ENCODE measurements around the gene TMEM131L. TPM values are rescaled to one million over a fixed set of nuclear protein-coding genes. Genes with fewer than 3 reads are reported as not detected.

TMEM131L gene
- total and polyA plus RNA-seq, 4 experiments from 2014 or later = 20.8 to 65.6 (median 53.2) TPM

GRCh38 chr4:153534792-153535629 is 68.9 kb downstream of the TMEM131L start:
- H3K27me3 ChIP-seq (ENCODE audit: insufficient read depth, low read length) = no peaks in the 10 kb centered on the region
- peaks cover 97% of the 10 kb centered on the region for H3K4me1 ChIP-seq (ENCODE audit: insufficient read depth, low read length)
- ChIA-PET CTCF (ENCODE audit: partially characterized antibody) (interaction anchor here (0.7 to 7.3 kb wide), 17 partner anchors 9 to 189 kb away, joined by 3 to 46 read pairs (median 4); partner anchors contain the start of gene TMEM131L), POLR2A (ENCODE audit: partially characterized antibody) (interaction anchor here (0.9 to 7.3 kb wide), 7 partner anchors 10 to 107 kb away, joined by 3 to 36 read pairs (median 4); partner anchors contain the start of gene TMEM131L)
- no peak for DNase-seq
- Mint-ChIP-seq H3K36me3 (peaks cover 12 to 19% of the 10 kb centered on the region in 2 donors), H3K9me3 (no peaks in the 10 kb centered on the region), H3K4me3 (peak overlapping the region; percentile 8 to 78 (median 56)), H3K4me1 (peaks cover 60 to 93% (median 80%) of the 10 kb centered on the region in 4 donors), H3K27me3 (no peaks in the 10 kb centered on the region), H3K27ac (peak overlapping the region; percentile 83 to 96 (median 94))
- no peaks in the 10 kb centered on the region for H3K9me3 ChIP-seq (ENCODE audit: control insufficient read depth in 1 of 2, low read length in 2 of 2)
- H3K4me3 ChIP-seq (ENCODE audit: low read length in 2 of 2) = no peak overlapping the region
- no peaks in the 10 kb centered on the region for H3K36me3 ChIP-seq (ENCODE audit: insufficient read depth, low read length)
- intact Hi-C loops (cut with micrococcal nuclease) = loop anchor here (1.0 to 5.0 kb wide), 2 partner anchors 37 to 102 kb away; no protein-coding TSS in a partner anchor
- peak overlapping the region; percentile 23 for H3K27ac ChIP-seq (ENCODE audit: low read depth, low read length)

- H3K27ac ChIP-seq (ENCODE audit: low read depth, low read length) = peak overlapping the region; percentile 23
- H3K36me3 ChIP-seq (ENCODE audit: insufficient read depth, low read length) = no peaks in the 10 kb centered on the region
- CTCF ChIA-PET (ENCODE audit: partially characterized antibody) = interaction anchor here (0.7 to 7.3 kb wide), 18 partner anchors 8 to 190 kb away, joined by 3 to 46 read pairs (median 4); partner anchors contain the start of gene TMEM131L
- H3K4me1 ChIP-seq (ENCODE audit: insufficient read depth, low read length) = peaks cover 96% of the 10 kb centered on the region
- H3K27me3 ChIP-seq (ENCODE audit: insufficient read depth, low read length) = no peaks in the 10 kb centered on the region
- peak overlapping the region; percentile 90 to 96 (median 94) for H3K27ac Mint-ChIP-seq
- no peaks in the 10 kb centered on the region for H3K9me3 Mint-ChIP-seq
- intact Hi-C loops (cut with micrococcal nuclease) = loop anchor here (1.0 to 5.0 kb wide), 3 partner anchors 13 to 103 kb away; no protein-coding TSS in a partner anchor
- H3K27me3 Mint-ChIP-seq = no peaks in the 10 kb centered on the region
- H3K9me3 ChIP-seq (ENCODE audit: control insufficient read depth in 1 of 2, low read length in 2 of 2) = no peaks in the 10 kb centered on the region
- peaks cover 59 to 93% (median 80%) of the 10 kb centered on the region in 4 donors for H3K4me1 Mint-ChIP-seq
- no peak overlapping the region for H3K4me3 ChIP-seq (ENCODE audit: low read length in 2 of 2)
- peak in 4 of 5 donors; percentile 26 to 51 (median 33) for DNase-seq
- H3K36me3 Mint-ChIP-seq = peaks cover 16 to 21% of the 10 kb centered on the region in 2 donors
- POLR2A ChIA-PET (ENCODE audit: partially characterized antibody) = interaction anchor here (0.5 to 7.3 kb wide), 9 partner anchors 14 to 108 kb away, joined by 3 to 36 read pairs (median 4); partner anchors contain the start of gene TMEM131L
- H3K4me3 Mint-ChIP-seq = peak overlapping the region; percentile 48 to 90 (median 76)
Measured at GRCh38 chr4:153535772-153536513, 69.8 kb downstream of the TMEM131L start.

- Mint-ChIP-seq H3K4me1 (peaks cover 63 to 96% (median 82%) of the 10 kb centered on the region in 4 donors), H3K9me3 (no peaks in the 10 kb centered on the region), H3K36me3 (peaks cover 18 to 23% of the 10 kb centered on the region in 2 donors), H3K27me3 (no peaks in the 10 kb centered on the region), H3K27ac (peak overlapping the region; percentile 4 to 90 (median 60)), H3K4me3 (peak overlapping the region in 4 of 8 donors; percentile 3 to 36 (median 19))
- H3K36me3 ChIP-seq (ENCODE audit: insufficient read depth, low read length) = no peaks in the 10 kb centered on the region
- POLR2A ChIA-PET (ENCODE audit: partially characterized antibody) = no interaction called here
- no peak overlapping the region for H3K4me3 ChIP-seq (ENCODE audit: low read length in 2 of 2)
- H3K9me3 ChIP-seq (ENCODE audit: control insufficient read depth in 1 of 2, low read length in 2 of 2) = no peaks in the 10 kb centered on the region
- H3K27me3 ChIP-seq (ENCODE audit: insufficient read depth, low read length) = no peaks in the 10 kb centered on the region
- CTCF ChIA-PET (ENCODE audit: partially characterized antibody) = interaction anchor here (3.8 kb wide), 1 partner anchor 72 kb away, joined by 13 read pairs; the partner anchor contains the start of gene TMEM131L
- intact Hi-C loops (cut with micrococcal nuclease) = loop anchor here (2.0 to 5.0 kb wide), 2 partner anchors 15 to 35 kb away; no protein-coding TSS in a partner anchor
- no peak for DNase-seq
- H3K27ac ChIP-seq (ENCODE audit: low read depth, low read length) = no peak overlapping the region
- H3K4me1 ChIP-seq (ENCODE audit: insufficient read depth, low read length) = peaks cover 96% of the 10 kb centered on the region
Measured at GRCh38 chr4:153537493-153537960, 71.4 kb downstream of the TMEM131L start.

GRCh38 chr4:153538487-153539357 is 72.6 kb downstream of the TMEM131L start:
- no peak for DNase-seq
- H3K4me1 ChIP-seq (ENCODE audit: insufficient read depth, low read length) = peaks cover 94% of the 10 kb centered on the region
- Mint-ChIP-seq H3K36me3 (peaks cover 20 to 27% of the 10 kb centered on the region in 2 donors), H3K4me1 (peaks cover 60 to 96% (median 83%) of the 10 kb centered on the region in 4 donors), H3K27me3 (no peaks in the 10 kb centered on the region), H3K27ac (peak overlapping the region in 6 of 7 donors; percentile 9 to 90 (median 60)), H3K4me3 (no peak overlapping the region), H3K9me3 (no peaks in the 10 kb centered on the region)
- H3K36me3 ChIP-seq (ENCODE audit: insufficient read depth, low read length) = no peaks in the 10 kb centered on the region
- intact Hi-C loops (cut with micrococcal nuclease) = loop anchor here (5.0 kb wide), 1 partner anchor 34 kb away; no protein-coding TSS in a partner anchor
- H3K9me3 ChIP-seq (ENCODE audit: control insufficient read depth in 1 of 2, low read length in 2 of 2) = no peaks in the 10 kb centered on the region
- H3K27ac ChIP-seq (ENCODE audit: low read depth, low read length) = no peak overlapping the region
- no peak overlapping the region for H3K4me3 ChIP-seq (ENCODE audit: low read length in 2 of 2)
- ChIA-PET POLR2A (ENCODE audit: partially characterized antibody) (interaction anchor here (1.0 kb wide), 1 partner anchor 73 kb away, joined by 3 read pairs; the partner anchor contains the start of gene TMEM131L), CTCF (ENCODE audit: partially characterized antibody) (interaction anchor here (1.2 to 1.6 kb wide), 2 partner anchors 36 to 106 kb away, joined by 3 to 5 read pairs; no protein-coding TSS in a partner anchor)
- H3K27me3 ChIP-seq (ENCODE audit: insufficient read depth, low read length) = no peaks in the 10 kb centered on the region

- no peak overlapping the region for H3K27ac ChIP-seq (ENCODE audit: low read depth, low read length)
- no peaks in the 10 kb centered on the region for H3K9me3 ChIP-seq (ENCODE audit: control insufficient read depth in 1 of 2, low read length in 2 of 2)
- peaks cover 96% of the 10 kb centered on the region for H3K4me1 ChIP-seq (ENCODE audit: insufficient read depth, low read length)
- intact Hi-C loops (cut with micrococcal nuclease) = loop anchor here (5.0 kb wide), 1 partner anchor 33 kb away; no protein-coding TSS in a partner anchor
- H3K36me3 ChIP-seq (ENCODE audit: insufficient read depth, low read length) = no peaks in the 10 kb centered on the region
- H3K27me3 Mint-ChIP-seq = no peaks in the 10 kb centered on the region
- peaks cover 21 to 28% of the 10 kb centered on the region in 2 donors for H3K36me3 Mint-ChIP-seq
- ChIA-PET POLR2A (ENCODE audit: partially characterized antibody) (interaction anchor here (1.0 kb wide), 1 partner anchor 73 kb away, joined by 3 read pairs; the partner anchor contains the start of gene TMEM131L), CTCF (ENCODE audit: partially characterized antibody) (interaction anchor here (1.5 to 1.6 kb wide), 2 partner anchors 15 to 106 kb away, joined by 3 to 5 read pairs; no protein-coding TSS in a partner anchor)
- no peak overlapping the region for H3K4me3 Mint-ChIP-seq
- peak overlapping the region in 2 of 7 donors; percentile 78 to 90 for H3K27ac Mint-ChIP-seq
- no peak overlapping the region for H3K4me3 ChIP-seq (ENCODE audit: low read length in 2 of 2)
- no peak for DNase-seq
- H3K27me3 ChIP-seq (ENCODE audit: insufficient read depth, low read length) = no peaks in the 10 kb centered on the region
- H3K9me3 Mint-ChIP-seq = no peaks in the 10 kb centered on the region
- peaks cover 58 to 96% (median 83%) of the 10 kb centered on the region in 4 donors for H3K4me1 Mint-ChIP-seq
Measured at GRCh38 chr4:153539422-153539821, 73.3 kb downstream of the TMEM131L start.

All from CD4-positive, alpha-beta memory T cell (primary cell).